ENCODE measurements around the gene MYF5.

Gene MYF5

GRCh38 chr12:80721326-80721725 is 4.6 kb downstream of the MYF5 start:
- TF ChIP-seq CTCF (IDR thresholded peaks at IDR 0.05): no peak
- no peak for TF ChIP-seq ZFX (IDR thresholded peaks at IDR 0.05; ENCODE audit: borderline replicate concordance)
- no peak overlapping the region for H3K27ac ChIP-seq

GRCh38 chr12:80745851-80746505 is 29.3 kb downstream of the MYF5 start:
- TF ChIP-seq ZFX (IDR thresholded peaks at IDR 0.05; ENCODE audit: borderline replicate concordance) (no peak), CTCF (IDR thresholded peaks at IDR 0.05) (no peak)
- H3K27ac ChIP-seq: no peak overlapping the region

GRCh38 chr12:80747800-80748199 is 31.1 kb downstream of the MYF5 start:
- TF ChIP-seq CTCF (IDR thresholded peaks at IDR 0.05) (no peak), ZFX (IDR thresholded peaks at IDR 0.05; ENCODE audit: borderline replicate concordance) (no peak)
- H3K27ac ChIP-seq: no peak overlapping the region

GRCh38 chr12:80749456-80749855 is 32.7 kb downstream of the MYF5 start:
- no peak for TF ChIP-seq CTCF (IDR thresholded peaks at IDR 0.05)
- no peak for TF ChIP-seq ZFX (IDR thresholded peaks at IDR 0.05; ENCODE audit: borderline replicate concordance)
- no peak overlapping the region for H3K27ac ChIP-seq

GRCh38 chr12:80752464-80752863 is 35.8 kb downstream of the MYF5 start:
- H3K27ac ChIP-seq: no peak overlapping the region
- TF ChIP-seq CTCF (IDR thresholded peaks at IDR 0.05) (no peak), ZFX (IDR thresholded peaks at IDR 0.05; ENCODE audit: borderline replicate concordance) (no peak)

GRCh38 chr12:80754274-80754673 is 37.6 kb downstream of the MYF5 start:
- H3K27ac ChIP-seq: no peak overlapping the region
- TF ChIP-seq CTCF (IDR thresholded peaks at IDR 0.05) (no peak), ZFX (IDR thresholded peaks at IDR 0.05; ENCODE audit: borderline replicate concordance) (no peak)

GRCh38 chr12:80756875-80757274 is 40.2 kb downstream of the MYF5 start:
- no peak overlapping the region for H3K27ac ChIP-seq
- TF ChIP-seq CTCF (IDR thresholded peaks at IDR 0.05) (no peak), ZFX (IDR thresholded peaks at IDR 0.05; ENCODE audit: borderline replicate concordance) (no peak)
